B cell (primary cell): ENCODE data around the gene NEUROD1. TPM values are rescaled to one million over a fixed set of nuclear protein-coding genes. Genes with fewer than 3 reads are reported as not detected.
A peak's percentile ranks its signal among the peaks of the same experiment; 100 is the strongest.

Source experiments
- ATAC-seq: fragments of 200-7000 bp; cut with Tn5 transposase; one replicate; pipeline ENCODE4 v1.10.0; 2021; ENCODE audit warnings: low read depth, mild to moderate bottlenecking, moderate number of reproducible peaks, moderate library complexity
- CTCF ChIA-PET: fragments of 350-600 bp; sonication (Branson Sonifier 250); formaldehyde crosslinking; loops from one replicate; lab custom pipeline; 2021; ENCODE audit warnings: antibody characterized with exemption, inconsistent platforms; lab: Charles Lee
- POLR2A ChIA-PET: fragments of 350-600 bp; sonication (Branson Sonifier 250); formaldehyde crosslinking; loops from one replicate; lab custom pipeline; 2021; ENCODE audit warnings: antibody characterized with exemption; lab: Charles Lee
- DNase-seq: peaks from one replicate; pipeline ENCODE4 v3.0.0; 2013
- H2AFZ ChIP-seq: 2 replicates; pipeline ENCODE4 v1.6.1; 2012; ENCODE audit warnings: mild to moderate bottlenecking, low read depth, low read length; ENCODE audit not compliant: insufficient read depth, poor library complexity, severe bottlenecking
- H3K27ac ChIP-seq, 2 donors: 1 replicate in 1 of 2; 2 replicates in 1 of 2; pipeline ENCODE4 v1.5.1; 2012 to 2013; ENCODE audit warnings: low read length in 2 of 2, mild to moderate bottlenecking in 2 of 2, moderate library complexity in 1 of 2
- H3K27me3 ChIP-seq, 4 experiments: fragments of 200-600 bp in 1 of 4; sonication (generic) in 1 of 4; replicated peaks in 1 of 4; 1 replicate in 2 of 4; 2 replicates in 2 of 4; pipeline versions ENCODE4 v1.6.1 to v1.7.0; 2013 to 2016; ENCODE audit warnings: low read length in 3 of 4, mild to moderate bottlenecking in 2 of 4, mixed read lengths in 1 of 4, moderate library complexity in 1 of 4; ENCODE audit not compliant: insufficient read depth in 4 of 4, control insufficient read depth in 3 of 4; ENCODE audit errors: control extremely low read depth in 1 of 4
- H3K36me3 ChIP-seq, 2 experiments: replicated peaks in 1 of 2; 1 replicate in 1 of 2; 2 replicates in 1 of 2; pipeline versions ENCODE4 v1.6.1 to v1.7.1; 2013; ENCODE audit warnings: low read length in 1 of 2; ENCODE audit not compliant: insufficient read depth in 2 of 2, control insufficient read depth in 1 of 2; ENCODE audit errors: control extremely low read depth in 1 of 2, extremely low read depth in 1 of 2
- H3K4me1 ChIP-seq, 2 donors: fragments of 200-600 bp in 1 of 2; sonication (generic) in 1 of 2; 1 replicate in 1 of 2; 2 replicates in 1 of 2; pipeline versions ENCODE4 v1.5.1 to v1.6.1; 2013 to 2017; ENCODE audit warnings: low read length in 2 of 2; ENCODE audit not compliant: control insufficient read depth in 2 of 2, insufficient read depth in 2 of 2
- H3K4me2 ChIP-seq: replicated peaks from 2 replicates; pipeline ENCODE3; 2012; ENCODE audit warnings: mild to moderate bottlenecking, low read depth, low read length; ENCODE audit not compliant: poor library complexity, severe bottlenecking
- H3K4me3 ChIP-seq, 5 experiments: fragments of 200-600 bp in 1 of 5; sonication (generic) in 1 of 5; 1 replicate in 3 of 5; 2 replicates in 2 of 5; pipeline versions ENCODE4 v1.5.1 to v1.7.0; 2011 to 2016; ENCODE audit warnings: low read length in 4 of 5, mild to moderate bottlenecking in 4 of 5, low read depth in 2 of 5, control low read depth in 1 of 5, moderate library complexity in 1 of 5; ENCODE audit not compliant: insufficient read depth in 1 of 5; ENCODE audit errors: control extremely low read depth in 1 of 5, extremely low read depth in 1 of 5
- H3K79me2 ChIP-seq: fragments of 200-600 bp; sonication (generic); one replicate; pipeline ENCODE4 v1.6.0; 2016; ENCODE audit warnings: low read length; ENCODE audit not compliant: control insufficient read depth, insufficient read depth
- H3K9ac ChIP-seq: fragments of 200-600 bp; sonication (generic); 2 replicates; pipeline ENCODE4 v1.6.1; 2017; ENCODE audit warnings: mild to moderate bottlenecking, low read length, moderate library complexity
- H3K9me3 ChIP-seq, 3 donors: one replicate each; pipeline versions ENCODE4 v1.6.1 to v1.7.1; 2013; ENCODE audit warnings: low read length in 2 of 3; ENCODE audit not compliant: control insufficient read depth in 2 of 3, insufficient read depth in 1 of 3; ENCODE audit errors: control extremely low read depth in 1 of 3
- H4K20me1 ChIP-seq: 2 replicates; pipeline ENCODE4 v1.6.0; 2012; ENCODE audit warnings: mild to moderate bottlenecking, low read length; ENCODE audit not compliant: insufficient read depth, control insufficient read depth, poor library complexity, severe bottlenecking
- H3K27ac Mint-ChIP-seq: one replicate; pipeline ENCODE4 v1.8.0; 2021; ENCODE audit warnings: mixed read lengths
- H3K27me3 Mint-ChIP-seq: one replicate; pipeline ENCODE4 v1.8.0; 2021; ENCODE audit warnings: mixed read lengths
- H3K4me1 Mint-ChIP-seq: one replicate; pipeline ENCODE4 v1.8.0; 2021; ENCODE audit warnings: mixed read lengths
- H3K4me3 Mint-ChIP-seq: one replicate; pipeline ENCODE4 v1.8.0; 2021; ENCODE audit warnings: mixed read lengths
- H3K9me3 Mint-ChIP-seq: one replicate; pipeline ENCODE4 v1.8.0; 2022; ENCODE audit warnings: mixed read lengths; ENCODE audit not compliant: insufficient read depth
- CTCF ChIP-seq: fragments of 200-600 bp; IDR thresholded peaks from one replicate; pipeline ENCODE4 v1.8.0; 2022; ENCODE audit warnings: antibody characterized with exemption, mild to moderate bottlenecking
- EZH2 ChIP-seq: IDR thresholded peaks from 2 replicates; pipeline ENCODE4 v1.6.1; 2012; ENCODE audit warnings: borderline replicate concordance, low read depth, mild to moderate bottlenecking, moderate library complexity, low read length; ENCODE audit not compliant: insufficient read depth, poor library complexity, severe bottlenecking
- WGBS: methylation state at CpG from one replicate; pipeline ENCODE4 v1.1.5; 2013; ENCODE audit warnings: missing lambda C conversion rate; ENCODE audit not compliant: insufficient coverage; 5-methylcytosine and 5-hydroxymethylcytosine counted together
- intact Hi-C: fragments of 100-400 bp; cut with micrococcal nuclease; formaldehyde crosslinking; loops from one replicate; pipeline ENCODE4 v1.10.0; 2022
- polyA plus RNA-seq: library from polyadenylated mRNA; depleted of rRNA; stranded (reverse); fragments of >200 nt; gene quantifications from 2 replicates; pipeline ENCODE4 v1.2.3, GENCODE V29; 2012
- total RNA-seq, 2 donors: library from RNA; stranded (reverse); fragments of 120-200 nt in 1 of 2; gene quantifications; 1 replicate in 1 of 2; 2 replicates in 1 of 2; pipeline versions ENCODE4 v1.2.3 to v1.2.4, GENCODE V29; 2013 to 2022

The NEUROD1 gene
- total and polyA plus RNA-seq, 2 donors (not counting 1 experiment from before 2014, with no cell fraction given): not detected

GRCh38 chr2:181658444-181658843, 21.9 kb downstream of the NEUROD1 start:
- H3K4me1 Mint-ChIP-seq: peaks cover 12% of the 10 kb centered on the region
- no peak overlapping the region for H3K4me2 ChIP-seq
- no peak for DNase-seq
- CTCF ChIA-PET: interaction anchor here (0.8 to 1.1 kb wide), 3 partner anchors 9 to 554 kb away, joined by 3 read pairs; no protein-coding TSS in a partner anchor
- TF ChIP-seq EZH2 (no peak), CTCF (no peak)
- no peak overlapping the region for H2AFZ ChIP-seq
- 94% methylated on average over 3 of the region's 4 CpGs for WGBS
- intact Hi-C loops: no loop called here
- H3K27me3 Mint-ChIP-seq: peaks cover 45% of the 10 kb centered on the region
- H3K4me3 Mint-ChIP-seq: no peak overlapping the region
- H3K9me3 Mint-ChIP-seq: no peaks in the 10 kb centered on the region
- no peak overlapping the region for H3K4me3 ChIP-seq
- no peak for ATAC-seq
- peaks cover 0 to 4% (median 0%) of the 10 kb centered on the region in 3 donors for H3K9me3 ChIP-seq
- peaks cover 15 to 17% of the 10 kb centered on the region in 2 donors for H3K4me1 ChIP-seq
- no peaks in the 10 kb centered on the region for H3K36me3 ChIP-seq
- H3K9ac ChIP-seq: no peak overlapping the region
- no peaks in the 10 kb centered on the region for H4K20me1 ChIP-seq
- no peak overlapping the region for H3K27ac ChIP-seq
- peaks cover 0 to 19% (median 11%) of the 10 kb centered on the region in 4 experiments for H3K27me3 ChIP-seq
- no peaks in the 10 kb centered on the region for H3K79me2 ChIP-seq
- no peak overlapping the region for H3K27ac Mint-ChIP-seq
- POLR2A ChIA-PET: no interaction called here

GRCh38 chr2:181657379-181657778, 22.9 kb downstream of the NEUROD1 start:
- Histone ChIP-seq H3K27me3 (peaks cover 0 to 19% (median 12%) of the 10 kb centered on the region in 4 experiments), H3K4me3 (peak overlapping the region in 4 of 5 experiments; percentile 34 to 63 (median 52)), H3K4me1 (peaks cover 15 to 17% of the 10 kb centered on the region in 2 donors), H3K79me2 (no peaks in the 10 kb centered on the region), H3K9ac (no peak overlapping the region), H3K9me3 (peaks cover 0 to 4% (median 0%) of the 10 kb centered on the region in 3 donors), H4K20me1 (no peaks in the 10 kb centered on the region), H3K4me2 (peak overlapping the region; percentile 84), H2AFZ (no peak overlapping the region), H3K27ac (no peak overlapping the region), H3K36me3 (no peaks in the 10 kb centered on the region)
- ATAC-seq (no peak), DNase-seq (peak; percentile 10)
- H3K4me3 Mint-ChIP-seq: peak overlapping the region; percentile 89
- peaks cover 51% of the 10 kb centered on the region for H3K27me3 Mint-ChIP-seq
- intact Hi-C loops: no loop called here
- ChIA-PET POLR2A (no interaction called here), CTCF (no interaction called here)
- no peaks in the 10 kb centered on the region for H3K9me3 Mint-ChIP-seq
- H3K4me1 Mint-ChIP-seq: peaks cover 12% of the 10 kb centered on the region
- WGBS: no CpG with 5 or more reads among the region's 4 CpGs
- H3K27ac Mint-ChIP-seq: no peak overlapping the region
- TF ChIP-seq EZH2: no peak
- no peak for TF ChIP-seq CTCF
